Fibroblast of upper back skin (primary cell): ENCODE data around the gene CCDC169.
"Not testable (repeated sequence)": the region's sequence is repeated elsewhere in the genome, so short reads cannot be mapped to it uniquely, and the experiment has no call there.

Experiments
- DNase-seq: peaks from one replicate; pipeline ENCODE4 v3.0.0-alpha.2; 2013

CCDC169 gene

GRCh38 chr13:36297366-36298338 is at the start of gene CCDC169:
Gene CCDC169 (minus strand): TSS chr13:36297814. CDS start chr13:36297719, 95 bp downstream.
- DNase-seq: peak; percentile 61

- DNase-seq: peak; percentile 91
Measured at GRCh38 chr13:36346222-36347083, 48.8 kb upstream of the CCDC169 start, which contains the start of gene SPART. Gene SPART (minus strand): TSS chr13:36346394. CDS start chr13:36335830, 10,564 bp downstream.

GRCh38 chr13:36345438-36346221 is 48.0 kb upstream of the CCDC169 start:
- DNase-seq: peak; percentile 84

GRCh38 chr13:36344886-36345437 is 47.3 kb upstream of the CCDC169 start:
- DNase-seq: no peak

- DNase-seq: peak; percentile 60
Measured at GRCh38 chr13:36344173-36344572, 46.6 kb upstream of the CCDC169 start.

GRCh38 chr13:36343766-36344165 is 46.2 kb upstream of the CCDC169 start:
- no peak for DNase-seq

- no peak for DNase-seq
Measured at GRCh38 chr13:36342715-36343114, 45.1 kb upstream of the CCDC169 start.

- DNase-seq: peak; percentile 57
Measured at GRCh38 chr13:36341718-36342117, 44.1 kb upstream of the CCDC169 start.

- no peak for DNase-seq
Measured at GRCh38 chr13:36339600-36340155, 42.1 kb upstream of the CCDC169 start.

GRCh38 chr13:36337938-36338641 is 40.5 kb upstream of the CCDC169 start:
- DNase-seq: no peak

- DNase-seq: no peak
Measured at GRCh38 chr13:36332986-36333385, 35.4 kb upstream of the CCDC169 start.

- DNase-seq: not testable (repeated sequence)
Measured at GRCh38 chr13:36332255-36332654, 34.6 kb upstream of the CCDC169 start.

GRCh38 chr13:36331280-36331679 is 33.7 kb upstream of the CCDC169 start:
- no peak for DNase-seq

GRCh38 chr13:36329361-36329760 is 31.7 kb upstream of the CCDC169 start:
- DNase-seq: peak; percentile 56

GRCh38 chr13:36328821-36329220 is 31.2 kb upstream of the CCDC169 start:
- no peak for DNase-seq

GRCh38 chr13:36325912-36326311 is 28.3 kb upstream of the CCDC169 start:
- DNase-seq: no peak

GRCh38 chr13:36324881-36325280 is 27.3 kb upstream of the CCDC169 start:
- DNase-seq: not testable (repeated sequence)

GRCh38 chr13:36323951-36324566 is 26.4 kb upstream of the CCDC169 start:
- peak; percentile 79 for DNase-seq

GRCh38 chr13:36323408-36323807 is 25.8 kb upstream of the CCDC169 start:
- DNase-seq: no peak

GRCh38 chr13:36319793-36320192 is 22.2 kb upstream of the CCDC169 start:
- not testable (repeated sequence) for DNase-seq
